Non-pigmented ciliary epithelial cell (primary cell): ENCODE results near the gene EBLN1.
"Not testable (repeated sequence)": the region's sequence is repeated elsewhere in the genome, so short reads cannot be mapped to it uniquely, and the experiment has no call there.

Experiments used
- DNase-seq: peaks from one replicate; pipeline ENCODE4 v3.0.0-alpha.2; 2010; ENCODE audit warnings: low read depth

EBLN1 gene

GRCh38 chr10:22228167-22228938, 10.5 kb upstream of the EBLN1 start:
- no peak for DNase-seq

DNA sequence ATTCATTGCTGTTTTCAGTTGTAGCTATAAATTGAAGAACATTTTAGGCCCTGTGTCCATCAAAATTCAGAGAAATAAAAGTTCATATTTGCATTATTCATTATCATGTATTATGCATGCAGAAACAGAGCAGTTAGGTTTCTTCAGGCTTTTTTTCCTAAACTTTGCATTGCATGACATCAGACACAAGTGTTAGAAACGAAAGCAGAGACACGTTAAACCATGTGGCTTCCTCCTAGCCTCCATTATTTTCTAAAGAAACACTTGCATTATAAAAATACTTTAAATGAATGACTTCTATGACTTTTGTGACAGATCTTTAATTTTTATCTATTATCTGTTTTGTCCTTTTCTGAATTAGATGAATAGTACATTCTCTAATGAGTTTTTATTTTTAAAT, 8.8 kb upstream of the EBLN1 start:
- no peak for DNase-seq

GRCh38 chr10:22222236-22223190, 4.7 kb upstream of the EBLN1 start:
- no peak for DNase-seq

DNA sequence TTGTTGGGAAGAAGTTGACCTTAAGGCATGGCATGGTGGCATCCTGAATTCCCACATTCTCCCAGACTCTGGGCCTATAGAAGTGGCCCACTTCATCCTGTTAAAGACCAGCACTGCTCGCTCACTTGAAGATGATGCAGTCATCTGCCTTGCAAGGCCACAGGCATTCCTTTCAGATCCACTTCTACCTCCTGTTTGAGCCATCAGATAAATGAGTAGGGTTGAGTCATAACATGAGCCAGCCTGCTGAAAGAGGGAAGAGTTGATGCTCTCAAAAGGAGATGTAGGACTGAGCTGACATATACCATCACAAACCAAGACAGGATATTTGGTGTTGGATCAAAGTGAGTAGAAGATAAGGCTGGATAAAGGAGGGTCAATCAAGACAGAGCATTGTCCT, 1.5 kb upstream of the EBLN1 start:
- no peak for DNase-seq

DNA sequence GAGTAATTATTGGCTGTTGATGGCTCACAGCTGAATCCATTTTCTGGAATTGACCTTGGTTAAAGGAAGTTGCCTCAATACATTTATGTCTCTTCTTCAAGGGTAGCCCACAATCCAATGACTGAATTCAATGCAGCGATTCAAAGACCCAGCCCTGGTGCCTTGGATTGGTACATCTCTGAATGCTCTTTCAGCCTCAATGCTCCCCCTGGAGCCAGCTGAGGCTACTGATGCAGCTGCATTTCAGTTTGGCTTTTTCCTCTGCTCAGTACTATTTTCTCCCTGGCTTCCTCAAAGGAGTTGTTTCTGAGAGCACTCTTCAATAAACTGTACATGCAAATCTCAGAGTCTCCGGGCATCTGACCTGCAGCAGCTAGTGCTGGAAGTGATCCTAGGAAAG, 633 bp upstream of the EBLN1 start:
- no peak for DNase-seq

DNA sequence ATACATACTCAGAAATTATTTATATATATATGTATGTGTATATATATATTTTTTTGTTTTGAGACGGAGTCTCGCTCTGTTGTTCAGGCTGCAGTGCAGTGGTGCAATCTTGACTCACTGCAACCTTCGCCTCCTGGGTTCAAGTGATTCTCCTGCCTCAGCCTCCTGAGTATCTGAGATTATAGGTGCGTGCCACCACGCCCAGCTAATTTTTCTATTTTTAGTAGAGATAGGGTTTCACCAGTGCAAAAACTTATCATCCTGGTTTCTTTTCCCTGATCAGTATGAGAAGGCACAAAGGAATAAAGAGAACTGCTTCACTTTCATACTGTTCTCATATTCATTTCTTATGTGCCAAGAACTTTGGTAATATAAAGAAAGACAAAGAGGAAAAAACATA, 731 bp downstream of the EBLN1 start:
- DNase-seq: not testable (repeated sequence)

GRCh38 chr10:22210267-22210666, 7.5 kb downstream of the EBLN1 start:
- DNase-seq: no peak

DNA sequence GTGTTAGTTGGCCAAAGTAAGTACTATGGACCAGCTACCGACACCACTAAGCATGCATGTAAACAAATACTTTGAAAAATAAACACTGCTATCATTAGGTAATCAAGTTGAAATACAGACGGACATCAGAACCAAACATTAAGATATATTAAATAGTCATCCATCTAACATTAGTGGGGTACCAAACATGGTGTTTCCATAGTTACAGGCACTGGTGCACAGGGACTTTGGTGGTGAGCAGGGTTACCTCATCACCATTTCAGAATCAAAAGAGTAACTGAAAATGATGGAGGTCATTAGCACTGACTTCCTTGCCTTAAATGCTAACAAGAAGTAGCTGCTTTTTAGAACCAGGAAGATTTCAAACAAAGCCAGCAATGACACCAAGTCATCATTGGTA, 23.9 kb downstream of the EBLN1 start:
- DNase-seq: no peak

DNA sequence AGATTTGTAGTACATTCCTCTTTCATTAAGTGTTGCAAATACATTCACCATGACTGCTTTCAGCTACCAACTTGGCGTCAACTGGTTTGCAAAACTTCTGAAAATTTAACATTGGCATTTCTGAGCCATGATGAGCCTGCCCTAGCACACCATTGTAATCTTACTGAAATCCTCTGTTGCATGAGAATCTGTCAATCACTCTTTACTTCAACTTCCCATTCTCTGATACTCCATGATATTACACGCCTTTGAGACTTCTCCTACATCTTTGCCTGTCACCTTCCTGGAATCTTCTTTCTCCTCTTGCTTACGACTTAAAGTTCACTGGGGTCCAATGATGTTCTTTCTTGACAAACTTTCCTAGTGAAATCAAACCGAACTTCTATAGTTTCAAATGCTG, 32.2 kb downstream of the EBLN1 start:
- DNase-seq: no peak

DNA sequence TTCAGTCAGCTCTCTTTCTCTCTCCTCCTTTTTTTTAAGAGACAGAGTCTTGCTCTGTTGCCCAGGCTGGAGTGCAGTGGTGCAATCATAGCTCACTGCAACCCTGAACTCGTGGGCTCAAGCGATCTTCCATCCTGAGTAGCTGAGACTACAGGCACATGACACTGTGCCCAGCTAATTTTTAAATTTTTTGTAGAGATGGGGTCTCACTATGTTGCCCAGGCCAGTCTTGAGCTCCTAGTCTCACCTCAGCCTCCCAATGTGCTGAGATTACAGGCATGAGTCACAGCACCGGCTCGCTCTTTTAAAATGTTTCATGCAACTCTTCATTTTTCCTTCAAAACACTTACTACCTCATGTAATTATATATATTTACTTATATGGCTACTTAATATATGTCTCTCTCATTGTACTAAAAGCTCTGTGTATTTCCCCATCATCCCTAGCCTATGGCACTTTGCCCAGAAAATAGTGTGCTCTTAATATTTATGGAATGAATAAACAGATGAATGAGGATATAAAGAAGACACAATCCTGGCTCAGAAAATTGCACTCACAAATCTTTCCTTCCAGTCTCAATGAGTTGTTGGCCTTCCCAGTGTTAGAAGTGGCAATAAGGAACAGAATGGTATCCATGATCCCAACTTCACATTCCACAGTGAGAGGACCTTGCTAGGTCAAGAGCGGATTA, 33.9 kb downstream of the EBLN1 start:
- DNase-seq: peak; percentile 1

GRCh38 chr10:22180724-22181123, 37.1 kb downstream of the EBLN1 start:
- DNase-seq: no peak

GRCh38 chr10:22174442-22174841, 43.4 kb downstream of the EBLN1 start:
- no peak for DNase-seq

GRCh38 chr10:22171131-22171530, 46.7 kb downstream of the EBLN1 start:
- no peak for DNase-seq

- no peak for DNase-seq
These were observed 47.2 kb downstream of the EBLN1 start for GRCh38 chr10:22170582-22170981.

DNA sequence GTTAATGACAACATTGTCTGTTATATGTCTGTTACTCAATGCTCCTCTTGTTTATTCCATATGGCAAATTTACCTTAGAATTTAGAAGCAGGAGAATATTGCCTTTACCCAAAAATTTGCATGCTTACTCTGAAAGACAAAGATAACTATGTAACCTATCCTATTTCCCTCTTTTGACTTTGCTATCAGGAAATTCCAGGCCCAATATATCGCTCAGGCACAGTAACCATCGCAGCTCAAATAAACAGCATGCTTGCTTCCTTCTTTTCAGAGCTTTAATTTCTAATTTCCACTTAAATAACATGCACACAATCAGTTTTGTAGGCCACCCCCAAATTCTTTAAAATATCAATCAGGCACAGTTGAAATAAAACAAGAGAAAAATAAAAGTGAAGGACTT, 57.8 kb downstream of the EBLN1 start:
- DNase-seq: no peak

- DNase-seq: no peak
These were observed 58.6 kb downstream of the EBLN1 start for GRCh38 chr10:22159180-22159579.
